ENCODE results near the gene TSFM.

Gene TSFM

GRCh38 chr12:57755454-57756372 lies 26.9 kb upstream of the TSFM start (continued):
- TF ChIP-seq PPARA (CRISPR knock-in tag; IDR thresholded peaks at IDR 0.05; ENCODE audit: borderline replicate concordance): no peak
- TF ChIP-seq ZNF8 (CRISPR knock-in tag; IDR thresholded peaks at IDR 0.05): no peak

GRCh38 chr12:57756406-57757341 lies 25.9 kb upstream of the TSFM start:
- no peak for ATAC-seq
- TF ChIP-seq TOX (CRISPR knock-in tag; IDR thresholded peaks at IDR 0.05; ENCODE audit: borderline replicate concordance) (no peak), ISL1 (CRISPR knock-in tag; IDR thresholded peaks at IDR 0.05) (no peak), ZNF70 (CRISPR knock-in tag; IDR thresholded peaks at IDR 0.05) (no peak), OSR1 (CRISPR knock-in tag; IDR thresholded peaks at IDR 0.05) (no peak), ZFP30 (CRISPR knock-in tag; IDR thresholded peaks at IDR 0.05) (no peak), PPARA (CRISPR knock-in tag; IDR thresholded peaks at IDR 0.05; ENCODE audit: borderline replicate concordance) (no peak), ZC3H10 (CRISPR knock-in tag; IDR thresholded peaks at IDR 0.05) (no peak), CSDC2 (CRISPR knock-in tag; IDR thresholded peaks at IDR 0.05) (no peak), ZFP3 (CRISPR knock-in tag; IDR thresholded peaks at IDR 0.05) (no peak), CREB5 (CRISPR knock-in tag; IDR thresholded peaks at IDR 0.05; ENCODE audit: low read depth) (no peak)

- no peak for ATAC-seq
- TF ChIP-seq ZFP30 (CRISPR knock-in tag; IDR thresholded peaks at IDR 0.05): no peak
- TF ChIP-seq BACH2 (CRISPR knock-in tag; IDR thresholded peaks at IDR 0.05; ENCODE audit: borderline replicate concordance): no peak
- no peak for TF ChIP-seq TOX (CRISPR knock-in tag; IDR thresholded peaks at IDR 0.05; ENCODE audit: borderline replicate concordance)
- TF ChIP-seq ZFP3 (CRISPR knock-in tag; IDR thresholded peaks at IDR 0.05): no peak
- no peak for TF ChIP-seq ESRRG (CRISPR knock-in tag; IDR thresholded peaks at IDR 0.05)
- TF ChIP-seq, protein P1, sequence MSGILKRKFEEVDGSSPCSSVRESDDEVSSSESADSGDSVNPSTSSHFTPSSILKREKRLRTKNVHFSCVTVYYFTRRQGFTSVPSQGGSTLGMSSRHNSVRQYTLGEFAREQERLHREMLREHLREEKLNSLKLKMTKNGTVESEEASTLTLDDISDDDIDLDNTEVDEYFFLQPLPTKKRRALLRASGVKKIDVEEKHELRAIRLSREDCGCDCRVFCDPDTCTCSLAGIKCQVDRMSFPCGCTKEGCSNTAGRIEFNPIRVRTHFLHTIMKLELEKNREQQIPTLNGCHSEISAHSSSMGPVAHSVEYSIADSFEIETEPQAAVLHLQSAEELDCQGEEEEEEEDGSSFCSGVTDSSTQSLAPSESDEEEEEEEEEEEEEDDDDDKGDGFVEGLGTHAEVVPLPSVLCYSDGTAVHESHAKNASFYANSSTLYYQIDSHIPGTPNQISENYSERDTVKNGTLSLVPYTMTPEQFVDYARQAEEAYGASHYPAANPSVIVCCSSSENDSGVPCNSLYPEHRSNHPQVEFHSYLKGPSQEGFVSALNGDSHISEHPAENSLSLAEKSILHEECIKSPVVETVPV (CRISPR knock-in tag; IDR thresholded peaks at IDR 0.05): no peak
- TF ChIP-seq ZNF70 (CRISPR knock-in tag; IDR thresholded peaks at IDR 0.05): no peak
- TF ChIP-seq CREB5 (CRISPR knock-in tag; IDR thresholded peaks at IDR 0.05; ENCODE audit: low read depth): no peak
- TF ChIP-seq RARB (CRISPR knock-in tag; IDR thresholded peaks at IDR 0.05): no peak
- no peak for TF ChIP-seq PPARA (CRISPR knock-in tag; IDR thresholded peaks at IDR 0.05; ENCODE audit: borderline replicate concordance)
- no peak for TF ChIP-seq CSDC2 (CRISPR knock-in tag; IDR thresholded peaks at IDR 0.05)
Measured at GRCh38 chr12:57757771-57758170, 24.8 kb upstream of the TSFM start.

DNA sequence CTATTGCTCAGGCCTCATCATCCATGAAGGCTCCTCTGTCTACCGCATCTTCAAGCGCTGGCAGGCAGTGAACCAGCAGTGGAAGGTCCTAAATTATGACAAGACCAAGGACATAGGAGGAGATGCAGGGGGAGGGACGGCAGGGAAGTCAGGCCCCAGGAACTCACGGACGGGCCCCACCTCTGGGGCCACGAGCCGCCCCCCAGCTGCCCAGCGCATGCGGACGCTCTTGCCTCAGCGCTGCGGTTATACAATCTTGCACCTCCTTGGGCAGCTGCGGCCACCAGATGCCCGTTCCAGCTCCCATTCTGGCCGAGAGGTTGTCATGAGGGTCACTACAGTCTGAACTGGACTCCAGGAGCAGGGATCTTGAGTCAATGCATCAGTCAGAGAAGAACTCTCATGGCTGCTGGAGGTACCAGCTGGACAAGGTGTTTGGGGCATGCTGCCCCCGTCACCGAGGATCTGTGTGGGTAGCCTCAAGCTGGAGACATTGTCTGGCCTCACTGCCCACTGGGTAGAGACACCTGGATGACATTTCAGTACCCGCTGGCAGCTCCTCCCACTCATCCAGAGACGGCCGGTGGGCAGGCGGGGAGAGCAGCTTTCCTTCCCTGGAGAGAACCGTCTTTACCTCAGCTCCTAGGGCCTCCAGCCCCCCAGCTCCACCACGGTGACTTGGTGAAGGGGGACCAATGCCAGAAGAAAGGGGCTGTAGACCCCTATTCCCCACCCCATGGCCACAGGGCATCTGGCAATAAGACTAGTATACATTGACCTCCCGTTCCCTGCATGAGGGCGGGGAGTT lies 23.8 kb upstream of the TSFM start:
- TF ChIP-seq ZNF565 (CRISPR knock-in tag; conservative IDR thresholded peaks at IDR 0.05; ENCODE audit: low read depth): no peak
- TF ChIP-seq ZNF70 (CRISPR knock-in tag; IDR thresholded peaks at IDR 0.05): no peak
- no peak for TF ChIP-seq ZFP30 (CRISPR knock-in tag; IDR thresholded peaks at IDR 0.05)
- no peak for TF ChIP-seq TCF4 (CRISPR knock-in tag; IDR thresholded peaks at IDR 0.05; ENCODE audit: borderline replicate concordance)
- TF ChIP-seq, protein P1 (CRISPR knock-in tag; IDR thresholded peaks at IDR 0.05): no peak
- no peak for TF ChIP-seq ZC3H10 (CRISPR knock-in tag; IDR thresholded peaks at IDR 0.05)
- TF ChIP-seq ESRRG (CRISPR knock-in tag; IDR thresholded peaks at IDR 0.05): no peak
- no peak for TF ChIP-seq CREB5 (CRISPR knock-in tag; IDR thresholded peaks at IDR 0.05; ENCODE audit: low read depth)
- no peak for TF ChIP-seq ZFP3 (CRISPR knock-in tag; IDR thresholded peaks at IDR 0.05)
- TF ChIP-seq, protein P2, sequence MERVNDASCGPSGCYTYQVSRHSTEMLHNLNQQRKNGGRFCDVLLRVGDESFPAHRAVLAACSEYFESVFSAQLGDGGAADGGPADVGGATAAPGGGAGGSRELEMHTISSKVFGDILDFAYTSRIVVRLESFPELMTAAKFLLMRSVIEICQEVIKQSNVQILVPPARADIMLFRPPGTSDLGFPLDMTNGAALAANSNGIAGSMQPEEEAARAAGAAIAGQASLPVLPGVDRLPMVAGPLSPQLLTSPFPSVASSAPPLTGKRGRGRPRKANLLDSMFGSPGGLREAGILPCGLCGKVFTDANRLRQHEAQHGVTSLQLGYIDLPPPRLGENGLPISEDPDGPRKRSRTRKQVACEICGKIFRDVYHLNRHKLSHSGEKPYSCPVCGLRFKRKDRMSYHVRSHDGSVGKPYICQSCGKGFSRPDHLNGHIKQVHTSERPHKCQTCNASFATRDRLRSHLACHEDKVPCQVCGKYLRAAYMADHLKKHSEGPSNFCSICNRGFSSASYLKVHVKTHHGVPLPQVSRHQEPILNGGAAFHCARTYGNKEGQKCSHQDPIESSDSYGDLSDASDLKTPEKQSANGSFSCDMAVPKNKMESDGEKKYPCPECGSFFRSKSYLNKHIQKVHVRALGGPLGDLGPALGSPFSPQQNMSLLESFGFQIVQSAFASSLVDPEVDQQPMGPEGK (CRISPR knock-in tag; IDR thresholded peaks at IDR 0.05; ENCODE audit: borderline replicate concordance): no peak
- TF ChIP-seq RARB (CRISPR knock-in tag; IDR thresholded peaks at IDR 0.05): no peak
- TF ChIP-seq TOX (CRISPR knock-in tag; IDR thresholded peaks at IDR 0.05; ENCODE audit: borderline replicate concordance): no peak
- no peak for TF ChIP-seq GLIS3 (CRISPR knock-in tag; IDR thresholded peaks at IDR 0.05)
- no peak for ATAC-seq

Measured in SK-N-SH treated with all-trans-retinoic acid at 6 μM for 48 hours (cell line).